ENCODE measurements around the gene DCK. TPM values are rescaled to one million over a fixed set of nuclear protein-coding genes. Genes with fewer than 3 reads are reported as not detected.

The DCK gene
- total and polyA plus RNA-seq, 2 of the 4 experiments (the other 2 are of a cell fraction) = 7.0 to 8.9 TPM

- no peak overlapping the region for H4K8ac ChIP-seq (ENCODE audit: low read depth in 2 of 2, low read length in 2 of 2)
- H2BK120ac ChIP-seq (ENCODE audit: low read depth, low read length) = no peak overlapping the region
- H2BK15ac ChIP-seq (ENCODE audit: low read depth, low read length) = no peak overlapping the region
- H2AFZ ChIP-seq (replicated peaks; ENCODE audit: low read length, poor library complexity) = no peak overlapping the region
- in situ Hi-C loops (cut with MboI; ENCODE audit: low sequenced_read_pairs) (loop anchor here (10.0 to 25.0 kb wide), 2 partner anchors 513 to 665 kb away; no protein-coding TSS in a partner anchor), dilution Hi-C loops (cut with HindIII; ENCODE audit: low sequenced_read_pairs, unreplicated experiment) (no loop called here), intact Hi-C loops (cut with micrococcal nuclease) (no loop called here)
- no peak overlapping the region for H3K56ac ChIP-seq (ENCODE audit: extremely low read depth, insufficient read depth, low read length)
- H3K9me3 ChIP-seq (ENCODE audit: control insufficient read depth, insufficient read depth, low read length) = no peaks in the 10 kb centered on the region
- BruUV-seq (replicated peaks) = no TSS peak
- no peak for ATAC-seq (ENCODE audit: low read depth)
- no peak overlapping the region for H3K14ac ChIP-seq (replicated peaks; ENCODE audit: low read depth, low read length)
- H3K4me3 ChIP-seq (ENCODE audit: insufficient read depth, low read depth, low read length) = no peak overlapping the region
- H4K91ac ChIP-seq (ENCODE audit: insufficient read depth, low read depth, low read length) = no peak overlapping the region
- H3K79me1 ChIP-seq (ENCODE audit: low read depth in 1 of 2, low read length in 2 of 2) = no peaks in the 10 kb centered on the region
- TF ChIP-seq SMC3 (IDR thresholded peaks at IDR 0.05; ENCODE audit: low read depth, low read length) = no peak
- no peak for TF ChIP-seq RAD21 (IDR thresholded peaks at IDR 0.05; ENCODE audit: low read length)
- no peak for TF ChIP-seq FOS (IDR thresholded peaks at IDR 0.05; ENCODE audit: low read depth, low read length)
- TF ChIP-seq NFE2L2 (IDR thresholded peaks at IDR 0.05; ENCODE audit: low read depth, low read length) = no peak
- TF ChIP-seq RFX5 (IDR thresholded peaks at IDR 0.05; ENCODE audit: low read depth, low read length) = no peak
- TF ChIP-seq POLR2A (IDR thresholded peaks at IDR 0.05; ENCODE audit: low read depth, low read length) = no peak
- TF ChIP-seq ELK1 (IDR thresholded peaks at IDR 0.05; ENCODE audit: borderline replicate concordance, low read depth, low read length) = no peak
- TF ChIP-seq BHLHE40 (IDR thresholded peaks at IDR 0.05; ENCODE audit: low read depth, low read length) = no peak
- no peak overlapping the region for H3K9ac ChIP-seq (ENCODE audit: low read depth, low read length)
- no peaks in the 10 kb centered on the region for H3K36me3 ChIP-seq (ENCODE audit: control insufficient read depth, insufficient read depth, low read length)
- no peaks in the 10 kb centered on the region for H3K4me1 ChIP-seq (ENCODE audit: control insufficient read depth, insufficient read depth, low read length)
- no peak overlapping the region for H2BK5ac ChIP-seq (ENCODE audit: low read depth, low read length, poor library complexity, severe bottlenecking)
- no peak overlapping the region for H3K4ac ChIP-seq (ENCODE audit: low read depth, low read length)
- DNase-seq = no peak
- H3K9me1 ChIP-seq (ENCODE audit: insufficient read depth, low read length) = no peaks in the 10 kb centered on the region
- H4K5ac ChIP-seq (ENCODE audit: low read depth, low read length) = no peak overlapping the region
- H3K27me3 ChIP-seq (ENCODE audit: control insufficient read depth, insufficient read depth, low read length) = no peaks in the 10 kb centered on the region
- ChIA-PET POLR2A (ENCODE audit: unreplicated experiment) (no interaction called here), CTCF (no interaction called here)
- no peak overlapping the region for H3K4me2 ChIP-seq (ENCODE audit: low read depth, low read length)
- H3K18ac ChIP-seq (ENCODE audit: low read depth, low read length) = no peak overlapping the region
- H2BK20ac ChIP-seq (ENCODE audit: low read depth, low read length) = no peak overlapping the region
- H3K23ac ChIP-seq (ENCODE audit: low read depth, low read length) = no peak overlapping the region
- WGBS, 2 experiments (ENCODE audit: extremely low coverage in 2 of 2, insufficient read length in 1 of 2) = no CpG with 5 or more reads among the region's 5 CpGs
- no peak overlapping the region for H2AK9ac ChIP-seq (replicated peaks; ENCODE audit: low read depth, low read length, poor library complexity)
- no peak overlapping the region for H3K27ac ChIP-seq (ENCODE audit: insufficient read depth, low read length)
- no peaks in the 10 kb centered on the region for H4K20me1 ChIP-seq (ENCODE audit: insufficient read depth, low read length)
- no peak overlapping the region for H2AK5ac ChIP-seq (ENCODE audit: low read depth, low read length)
Observed at GRCh38 chr4:71049395-71049794, 55.9 kb downstream of the DCK start.
